NCI-H2107 treated with DMSO at 0.1 percent for 48 hours (cell line): ENCODE measurements around the gene SH2D3A.
"Not testable (repeated sequence)": the region's sequence is repeated elsewhere in the genome, so short reads cannot be mapped to it uniquely, and the experiment has no call there.

Source experiments
- DNase-seq: peaks from one replicate; lab custom pipeline; 2025; ENCODE audit not compliant: unreplicated experiment; lab: John Stamatoyannopoulos, UW

SH2D3A gene

DNA sequence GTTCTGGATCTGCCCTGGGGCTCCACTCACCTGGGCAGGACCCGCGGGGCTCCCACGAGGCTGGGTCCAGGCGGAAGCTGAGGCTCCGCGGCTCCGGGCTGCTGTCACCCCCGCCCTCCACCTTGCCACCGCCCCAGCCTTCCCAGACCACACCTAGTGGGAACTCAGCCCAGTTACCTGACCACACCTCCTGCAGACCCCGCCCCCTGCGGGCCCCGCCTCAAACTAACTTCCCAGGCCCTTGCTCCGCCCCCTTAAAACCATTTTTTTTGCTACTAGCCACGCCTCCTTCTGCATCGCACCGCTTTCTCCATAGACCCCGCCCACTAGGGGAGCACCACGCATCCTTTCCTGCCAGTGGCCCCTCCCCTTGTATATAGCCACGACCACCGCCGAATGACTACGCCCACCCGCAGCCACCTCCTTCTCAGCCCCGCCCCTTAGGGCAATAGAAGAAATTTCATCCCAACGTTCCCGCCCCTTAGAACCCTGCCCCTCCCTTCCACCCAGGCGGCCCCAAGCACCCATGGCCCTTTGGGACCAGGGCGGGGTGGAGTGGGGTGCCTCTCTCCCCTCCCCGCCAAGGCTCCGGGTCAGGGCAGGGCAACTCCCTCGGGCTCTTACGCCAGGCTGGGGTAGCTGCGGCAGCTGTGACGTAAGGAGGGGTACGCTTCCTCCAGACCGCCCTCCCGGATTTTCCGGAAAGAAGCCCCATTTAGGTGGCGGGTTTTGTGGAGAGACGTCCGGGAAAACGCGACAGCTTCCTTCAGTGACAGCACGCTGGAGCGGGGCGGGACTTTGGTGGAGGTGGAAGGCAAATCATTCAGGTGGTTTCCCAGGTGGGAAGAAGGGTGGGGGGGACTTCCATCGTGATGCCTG is at the start of gene SH2D3A:
Gene SH2D3A (minus strand): TSS at position 79 of the 879 bp plus-strand sequence. CDS start 3,687 bp downstream, outside the sequence.
- DNase-seq, result no peak

DNA sequence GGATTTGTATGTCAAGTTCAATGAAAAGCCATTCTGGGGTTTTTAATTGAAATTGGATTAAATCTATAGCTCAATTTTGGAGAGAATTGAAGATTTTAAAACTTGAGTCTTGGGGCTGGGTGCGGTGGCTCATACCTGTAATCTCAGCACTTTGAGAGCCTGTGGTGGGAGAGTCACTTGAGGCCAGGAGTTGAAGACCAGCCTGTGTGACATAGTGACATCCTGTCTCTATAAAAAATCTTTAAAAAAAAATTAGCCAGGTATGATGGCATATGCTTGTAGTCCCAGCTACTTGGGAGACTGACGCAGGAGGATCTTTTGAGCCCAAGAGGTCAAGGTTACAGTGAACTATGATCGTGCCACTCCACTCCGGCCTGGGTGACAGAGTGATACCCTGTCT is 46.4 kb upstream of the SH2D3A start:
- no peak for DNase-seq

DNA sequence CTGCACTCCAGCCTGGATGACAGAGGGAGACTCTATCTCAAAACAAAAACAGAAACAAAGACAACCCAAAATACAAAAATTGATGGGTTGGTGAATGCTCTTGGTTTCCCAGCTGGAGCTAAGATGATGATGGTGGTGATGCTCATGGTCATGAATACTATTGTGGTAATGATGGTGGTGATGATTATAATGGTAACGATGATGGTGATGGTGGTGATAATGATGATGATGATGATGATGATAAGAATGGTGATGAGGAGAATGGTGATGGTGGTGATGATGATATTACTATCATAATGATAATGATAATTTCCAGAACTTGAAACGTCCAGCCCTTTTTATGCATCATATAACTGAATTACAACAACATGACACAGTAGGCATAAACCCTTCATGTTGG is 45.4 kb upstream of the SH2D3A start:
- no peak for DNase-seq

DNA sequence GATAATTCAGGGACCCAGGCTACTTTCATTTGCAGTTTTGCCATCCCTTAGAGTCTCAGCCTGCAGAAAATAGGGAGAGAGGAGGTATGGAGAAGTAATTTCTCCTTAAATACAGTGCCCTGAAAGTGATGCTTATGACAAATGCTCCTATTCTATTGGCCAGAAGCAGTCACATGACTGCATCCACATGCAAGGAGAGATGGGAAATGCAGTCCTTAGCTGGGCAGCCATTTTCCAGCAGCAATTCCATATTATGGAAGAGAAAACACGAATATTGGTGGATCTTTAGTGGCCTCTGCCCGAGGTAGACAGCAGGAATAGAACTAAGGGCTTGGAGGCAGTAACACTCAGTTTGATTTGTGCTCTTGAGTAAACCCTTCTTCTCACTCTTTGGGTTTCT is 44.7 kb upstream of the SH2D3A start:
- DNase-seq, result no peak

DNA sequence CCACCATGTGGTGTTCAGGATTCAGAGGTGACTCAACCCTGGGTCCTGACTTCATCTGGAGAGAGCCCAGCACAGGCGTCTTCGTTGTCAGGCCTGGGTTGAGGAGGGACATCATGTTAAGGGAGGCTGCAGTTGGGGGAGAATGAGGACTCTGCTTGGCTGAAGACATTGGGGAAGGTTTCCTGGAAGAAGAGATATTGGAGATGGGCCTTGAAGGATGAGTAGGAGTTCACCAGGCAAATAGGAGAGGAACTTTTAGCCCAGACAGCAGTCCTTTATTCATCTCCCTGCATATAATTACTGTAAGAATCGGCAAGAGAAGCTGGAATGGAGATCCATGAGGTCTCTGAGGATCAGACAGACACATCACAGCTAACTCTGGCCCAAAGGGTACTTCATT is 44.1 kb upstream of the SH2D3A start:
- no peak for DNase-seq

DNA sequence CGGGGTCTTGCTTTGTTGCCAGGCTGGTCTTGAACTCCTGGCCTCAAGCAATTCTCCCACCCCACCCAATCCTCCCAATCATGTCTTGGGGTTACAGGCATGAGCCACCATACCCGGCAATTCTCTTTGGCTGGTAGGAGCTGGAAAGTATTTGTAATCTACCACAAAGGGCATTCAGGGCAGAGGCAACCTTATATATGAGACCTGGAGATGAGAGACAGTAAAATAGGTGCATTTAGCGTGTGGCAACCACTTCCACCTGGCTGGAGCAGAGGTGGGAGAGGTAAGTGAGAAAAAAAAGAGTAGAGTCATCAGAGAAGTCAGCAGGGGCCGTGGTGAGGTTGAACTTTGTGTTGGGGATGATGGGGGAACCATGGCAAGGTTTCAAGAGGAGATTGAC is 42.0 kb upstream of the SH2D3A start:
- DNase-seq, result no peak

DNA sequence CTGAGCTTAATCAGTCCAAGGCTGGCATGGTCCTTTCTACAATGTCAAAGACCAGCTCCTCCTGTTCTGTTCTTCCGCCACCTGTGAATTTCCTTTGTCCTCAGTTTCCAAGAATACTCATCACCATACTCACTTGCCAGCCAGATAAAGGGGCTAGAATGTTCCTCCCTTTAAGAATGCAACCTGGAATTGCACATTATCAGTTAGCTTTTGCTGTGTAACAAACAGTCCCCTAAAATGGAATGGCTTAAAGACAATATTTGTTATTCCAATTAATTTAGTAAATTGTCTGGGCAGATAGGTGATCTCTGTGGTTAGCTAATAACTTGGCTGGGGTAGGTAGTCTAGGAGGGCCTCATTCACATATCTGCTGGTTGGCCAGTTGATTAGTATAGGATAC is 41.3 kb upstream of the SH2D3A start:
- no peak for DNase-seq

DNA sequence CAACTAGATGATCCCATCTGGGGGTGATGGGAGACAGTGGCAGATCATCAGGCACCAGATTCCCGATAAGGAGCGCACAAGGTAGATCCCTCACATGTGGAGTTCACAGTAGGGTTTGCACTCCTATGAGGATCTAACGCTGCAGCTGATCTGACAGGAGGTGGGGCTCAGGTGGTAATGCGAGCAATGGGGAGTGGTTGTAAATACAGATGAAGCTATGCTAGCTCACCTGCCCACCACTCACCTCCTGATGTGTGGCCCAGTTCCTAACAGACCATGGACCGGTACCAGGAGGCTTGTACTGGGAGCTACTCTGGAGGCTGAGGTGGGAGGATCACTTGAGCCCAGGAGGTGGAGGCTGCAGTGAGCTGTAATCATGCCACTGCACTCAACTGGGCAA is 40.1 kb upstream of the SH2D3A start:
- DNase-seq, result no peak

DNA sequence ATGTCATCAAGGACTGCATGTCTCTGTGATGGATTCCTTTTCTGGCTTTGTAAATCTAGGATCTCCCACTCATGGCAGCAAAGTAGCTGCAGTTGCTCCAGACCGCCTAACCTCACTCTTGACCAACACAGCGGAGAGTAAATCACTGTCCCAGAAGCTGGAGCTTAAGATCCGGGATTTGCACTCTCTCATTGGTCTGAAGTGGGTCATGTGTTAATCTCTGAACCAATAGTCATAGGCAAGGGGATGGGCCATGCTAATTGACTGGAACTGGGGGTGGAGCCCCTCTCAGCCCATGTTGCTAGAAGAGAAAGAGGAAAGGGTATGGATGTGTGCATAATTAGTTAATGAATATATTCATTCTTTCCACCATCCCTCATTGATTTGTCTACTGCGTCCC is 39.3 kb upstream of the SH2D3A start:
- no peak for DNase-seq

DNA sequence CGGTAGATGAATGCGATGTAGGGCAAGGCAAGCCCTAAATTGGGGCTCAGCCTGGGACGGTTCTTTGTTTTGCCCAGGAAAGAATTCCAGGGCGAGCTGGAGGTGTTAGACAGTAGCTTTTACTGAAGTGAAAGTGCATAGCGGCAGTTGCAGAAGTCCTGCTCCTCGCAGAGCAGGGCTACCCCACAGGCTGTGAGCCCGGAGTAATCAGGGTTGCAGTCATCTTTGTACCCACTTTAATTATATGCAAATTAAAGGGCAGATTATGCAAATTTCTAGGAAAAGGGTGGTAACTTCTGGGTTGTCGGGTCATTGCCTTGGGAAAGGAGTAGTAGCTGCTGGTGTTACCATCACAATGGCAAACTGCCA is 35.8 kb upstream of the SH2D3A start:
- no peak for DNase-seq

DNA sequence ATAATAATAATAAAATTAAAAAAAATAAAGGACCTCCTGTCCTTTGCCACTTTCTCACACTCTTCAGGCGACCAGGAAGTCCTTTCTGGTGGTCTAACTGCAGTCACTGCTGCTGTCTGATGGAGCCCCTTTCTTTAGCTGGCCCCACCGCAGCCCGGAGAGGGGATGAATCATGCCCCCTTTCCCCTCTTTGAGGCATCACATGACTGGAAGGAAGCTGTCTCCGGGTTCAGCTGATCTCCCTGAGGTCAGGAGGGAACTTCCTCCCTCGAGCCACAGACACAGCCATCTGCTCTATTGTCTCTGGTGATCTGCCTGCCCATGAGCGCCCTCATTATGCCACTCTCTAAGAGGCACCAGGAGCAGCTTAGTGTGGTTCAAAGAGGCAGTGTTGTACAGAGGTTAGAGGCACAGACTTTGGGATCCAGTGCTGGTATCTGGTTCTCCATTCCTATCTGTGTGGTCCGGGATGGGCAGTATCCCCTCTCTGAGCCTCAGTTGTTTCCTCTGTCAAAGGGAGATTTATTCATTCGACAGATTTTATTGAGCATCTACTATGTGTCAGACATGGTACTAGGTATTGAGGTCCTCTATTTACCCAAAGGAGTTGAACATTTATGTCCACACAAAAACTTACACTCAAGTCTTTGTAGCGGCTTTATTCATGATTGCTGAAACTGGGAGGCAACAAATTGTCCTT is 35.3 kb upstream of the SH2D3A start:
- DNase-seq, result no peak

DNA sequence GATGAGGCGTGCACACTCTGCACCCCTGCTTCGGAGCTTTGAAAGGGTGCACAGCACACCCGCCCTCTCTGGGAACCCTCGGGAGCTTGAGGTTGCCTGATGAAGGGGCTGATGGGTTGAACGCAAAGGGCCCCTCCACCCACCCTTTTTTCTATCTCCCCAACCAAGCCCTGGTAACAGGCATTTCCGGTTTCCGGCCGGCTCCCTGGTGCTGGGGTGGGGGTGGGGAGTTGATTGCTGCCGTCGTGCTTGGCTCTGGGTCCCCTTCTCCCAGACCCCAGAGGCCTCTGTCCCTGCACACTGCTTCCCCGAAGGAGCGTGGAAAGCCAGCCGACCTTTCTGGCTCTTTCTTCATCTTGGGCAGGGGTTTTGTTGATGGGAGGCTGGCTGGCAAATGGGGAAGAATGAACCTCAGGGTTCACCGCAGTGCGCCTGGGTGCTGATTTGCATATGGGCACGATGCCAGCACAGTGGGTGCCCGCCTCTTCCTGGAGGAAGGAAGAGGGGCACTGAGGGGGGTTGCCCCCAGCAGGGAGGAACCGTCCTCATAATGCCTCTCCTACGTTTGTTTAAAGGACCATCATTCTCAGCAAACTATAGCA is 34.4 kb upstream of the SH2D3A start:
- no peak for DNase-seq

DNA sequence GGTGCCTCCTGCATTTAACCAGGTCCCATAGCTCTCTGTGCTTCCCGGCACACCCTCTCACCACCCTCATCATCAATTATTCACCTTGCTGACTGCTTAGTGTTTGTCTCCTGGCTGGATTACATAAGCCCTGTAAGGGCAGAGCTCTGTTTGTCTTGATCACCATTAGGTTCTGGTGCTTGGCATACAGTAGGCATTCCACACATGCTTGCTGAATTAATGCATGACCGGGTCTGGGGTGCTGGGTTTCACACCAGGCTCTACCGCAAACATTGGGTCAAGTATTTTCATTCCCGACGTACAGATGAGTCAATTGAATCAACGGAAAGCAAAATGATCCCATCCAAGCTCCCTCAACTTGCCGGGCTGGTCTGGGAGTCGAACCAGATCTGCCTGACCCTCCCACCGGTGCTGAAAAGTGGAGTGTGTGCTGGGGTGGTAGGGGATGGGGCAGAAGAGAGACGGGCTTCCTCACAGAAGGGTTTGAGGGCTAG is 33.8 kb upstream of the SH2D3A start:
- no peak for DNase-seq

DNA sequence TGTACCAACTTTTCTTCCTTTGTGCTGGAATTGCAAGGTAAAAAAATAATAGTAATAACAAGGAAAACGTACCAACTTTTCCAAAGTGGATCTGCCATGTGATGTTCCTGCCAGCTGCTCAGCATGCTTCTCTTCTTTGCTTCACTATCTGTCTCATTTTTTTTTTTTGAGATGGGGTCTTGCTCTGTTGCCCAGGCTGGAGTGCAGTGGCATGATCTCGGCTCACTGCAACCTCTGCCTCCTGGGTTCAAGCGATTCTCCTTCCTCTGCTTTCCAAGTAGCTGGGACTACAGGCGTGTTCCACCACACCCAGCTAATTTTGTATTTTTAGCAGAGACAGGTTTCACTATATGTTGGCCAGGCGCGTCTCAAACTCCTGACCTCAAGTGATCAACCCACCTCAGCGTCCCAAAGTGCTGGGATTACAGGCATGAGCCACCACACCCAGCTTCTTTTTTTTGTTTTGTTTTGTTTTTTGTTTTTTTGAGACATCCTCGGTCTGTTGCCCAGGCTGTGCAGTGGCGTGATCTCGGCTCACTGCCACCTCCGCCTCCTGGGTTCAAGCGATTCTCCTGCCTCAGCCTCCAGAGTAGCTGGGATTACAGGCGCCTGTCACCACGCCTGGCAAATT is 33.0 kb upstream of the SH2D3A start:
- not testable (repeated sequence) for DNase-seq

DNA sequence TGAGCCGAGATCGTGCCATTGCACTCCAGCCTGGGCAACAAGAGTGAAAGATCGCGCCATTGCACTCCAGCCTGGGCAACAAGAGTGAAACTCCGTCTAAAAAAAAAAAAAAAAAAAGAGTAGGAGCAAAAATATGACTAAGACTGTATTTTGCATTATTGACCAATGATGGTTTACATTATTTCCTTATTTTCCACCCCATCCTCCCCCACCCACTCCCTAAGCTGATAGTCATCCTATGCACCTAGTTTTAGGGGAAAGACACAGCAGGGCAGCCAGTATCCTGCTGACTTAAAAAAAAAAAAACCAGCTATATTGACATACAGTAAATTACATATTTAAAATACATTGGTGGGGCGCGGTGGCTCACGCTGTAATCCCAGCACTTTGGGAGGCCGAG is 30.4 kb upstream of the SH2D3A start:
- DNase-seq, result no peak

DNA sequence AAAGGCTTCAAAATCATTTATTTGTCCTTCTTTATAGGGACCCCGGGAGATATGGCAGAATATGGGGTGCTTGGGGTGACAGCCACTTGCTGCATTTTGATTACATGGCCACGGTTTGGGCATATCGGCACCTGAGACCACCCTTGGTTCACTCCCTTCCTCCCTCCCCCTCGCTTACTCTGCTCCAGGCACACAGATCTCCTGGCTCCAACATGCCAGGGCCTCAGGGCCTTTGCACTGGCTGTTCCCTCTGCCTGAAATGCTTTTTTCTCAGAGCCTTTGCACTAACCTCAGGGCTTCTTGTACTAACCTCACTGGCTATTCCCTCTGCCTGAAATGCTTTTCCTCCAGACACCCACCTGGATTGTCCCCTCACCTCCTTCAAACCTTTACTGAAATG is 29.0 kb upstream of the SH2D3A start:
- DNase-seq, result no peak

DNA sequence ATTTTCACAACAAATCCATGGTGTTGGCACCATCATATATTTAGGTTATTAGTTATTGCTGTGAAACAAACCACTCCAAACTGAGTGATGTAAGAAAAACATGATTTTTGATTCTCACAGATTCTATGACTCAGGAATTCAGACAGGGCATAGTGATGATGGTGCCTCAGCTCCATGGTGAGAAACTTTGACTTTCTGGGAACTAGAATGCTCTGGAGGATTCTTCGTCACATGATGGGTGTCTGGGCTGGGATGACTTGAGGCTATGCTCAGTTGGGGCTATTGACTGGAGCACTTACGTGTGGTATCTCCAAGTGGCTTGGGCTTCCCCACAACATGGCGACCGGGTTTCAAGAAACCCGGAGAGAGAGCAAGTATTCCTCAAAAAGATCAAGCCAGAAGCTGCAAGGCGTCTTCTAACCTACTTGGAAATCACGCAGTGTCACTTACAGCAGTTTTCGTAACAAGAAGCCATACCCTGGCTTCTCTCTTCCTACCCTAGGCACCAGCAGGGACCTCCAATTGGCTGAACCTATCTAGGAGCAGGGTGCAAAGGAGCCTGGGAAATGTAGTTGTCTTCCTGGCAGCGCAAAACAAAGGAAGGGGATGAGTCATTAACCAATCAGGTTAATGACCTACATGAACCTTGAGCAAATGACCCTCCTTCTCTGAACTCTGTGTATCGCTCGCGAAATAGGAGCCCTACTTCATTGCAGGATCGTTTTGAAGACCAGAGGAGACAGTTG is 27.6 kb upstream of the SH2D3A start:
- no peak for DNase-seq

DNA sequence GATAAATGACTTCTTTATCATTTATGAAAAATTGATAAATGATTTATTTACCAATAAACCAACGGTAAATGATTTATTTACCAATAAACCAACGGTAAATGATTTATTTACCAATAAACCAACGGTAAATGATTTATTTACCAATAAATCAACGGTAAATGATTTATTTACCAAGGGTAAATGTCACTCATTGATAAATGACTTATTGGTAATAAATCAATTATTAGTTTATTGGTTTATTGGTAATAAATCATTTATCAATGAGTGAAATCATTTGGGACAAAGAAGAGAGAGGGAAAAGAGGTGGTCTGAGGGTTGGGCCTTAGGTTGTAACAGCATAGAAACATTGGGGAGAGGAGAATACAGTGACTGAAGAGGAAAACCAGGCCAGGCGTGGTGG is 26.7 kb upstream of the SH2D3A start:
- DNase-seq, result no peak

DNA sequence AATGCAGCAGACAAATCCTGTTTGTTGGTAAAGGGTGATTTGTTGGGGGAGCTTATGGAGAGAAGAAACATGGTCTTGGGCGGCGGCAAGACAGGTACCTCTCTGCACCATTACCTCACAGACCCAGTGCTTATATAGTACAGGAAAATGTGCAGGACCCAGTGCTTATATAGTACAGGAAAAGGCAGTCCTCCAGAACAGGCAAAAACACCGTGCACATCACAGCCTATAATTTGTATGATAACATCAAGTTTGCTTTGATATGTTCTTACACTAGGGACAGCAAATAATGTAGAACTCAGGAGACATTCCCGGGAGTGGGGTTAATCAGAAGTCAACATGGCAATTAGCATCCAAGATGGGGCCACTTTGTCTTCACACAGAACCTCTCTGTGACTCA is 26.2 kb upstream of the SH2D3A start:
- no peak for DNase-seq

DNA sequence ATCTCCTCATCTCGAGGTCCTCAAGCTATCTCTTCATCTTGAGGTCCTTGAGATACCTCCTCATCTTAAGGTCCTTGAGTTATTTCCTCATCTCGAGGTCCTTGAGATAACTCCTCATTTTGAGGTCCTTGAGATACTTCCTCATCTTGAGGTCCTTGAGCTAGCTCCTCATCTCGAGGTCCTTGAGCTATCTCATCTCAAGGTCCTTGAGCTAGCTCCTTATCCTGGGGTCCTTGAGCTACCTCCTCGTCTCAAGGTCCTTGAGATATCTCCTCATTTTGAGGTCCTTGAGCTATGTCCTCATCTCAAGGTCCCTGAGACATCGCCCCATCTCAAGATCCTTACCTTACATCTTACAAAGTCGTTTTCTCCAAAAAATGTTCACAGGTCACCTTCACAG is 24.0 kb upstream of the SH2D3A start:
- no peak for DNase-seq
